ENCODE data around the gene CDHR3.

GRCh38 chr7:106054156-106054910 lies 91.3 kb downstream of the CDHR3 start:
- TF ChIP-seq, protein P1, sequence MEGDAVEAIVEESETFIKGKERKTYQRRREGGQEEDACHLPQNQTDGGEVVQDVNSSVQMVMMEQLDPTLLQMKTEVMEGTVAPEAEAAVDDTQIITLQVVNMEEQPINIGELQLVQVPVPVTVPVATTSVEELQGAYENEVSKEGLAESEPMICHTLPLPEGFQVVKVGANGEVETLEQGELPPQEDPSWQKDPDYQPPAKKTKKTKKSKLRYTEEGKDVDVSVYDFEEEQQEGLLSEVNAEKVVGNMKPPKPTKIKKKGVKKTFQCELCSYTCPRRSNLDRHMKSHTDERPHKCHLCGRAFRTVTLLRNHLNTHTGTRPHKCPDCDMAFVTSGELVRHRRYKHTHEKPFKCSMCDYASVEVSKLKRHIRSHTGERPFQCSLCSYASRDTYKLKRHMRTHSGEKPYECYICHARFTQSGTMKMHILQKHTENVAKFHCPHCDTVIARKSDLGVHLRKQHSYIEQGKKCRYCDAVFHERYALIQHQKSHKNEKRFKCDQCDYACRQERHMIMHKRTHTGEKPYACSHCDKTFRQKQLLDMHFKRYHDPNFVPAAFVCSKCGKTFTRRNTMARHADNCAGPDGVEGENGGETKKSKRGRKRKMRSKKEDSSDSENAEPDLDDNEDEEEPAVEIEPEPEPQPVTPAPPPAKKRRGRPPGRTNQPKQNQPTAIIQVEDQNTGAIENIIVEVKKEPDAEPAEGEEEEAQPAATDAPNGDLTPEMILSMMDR (conservative IDR thresholded peaks at IDR 0.05; ENCODE audit: low read length): no peak
- TF ChIP-seq EZH2phosphoT487 (IDR thresholded peaks at IDR 0.05; ENCODE audit: borderline replicate concordance): no peak

Measured in Loucy (cell line).